ENCODE measurements around the gene ANAPC7. TPM values are rescaled to one million over a fixed set of nuclear protein-coding genes. Genes with fewer than 3 reads are reported as not detected.
A peak's percentile ranks its signal among the peaks of the same experiment; 100 is the strongest.

ANAPC7 gene
- total and polyA plus RNA-seq, 9 of the 15 experiments (the other 6 are each of a cell fraction or from before 2014, with no cell fraction given) = 46.7 to 158 (median 109) TPM

DNA sequence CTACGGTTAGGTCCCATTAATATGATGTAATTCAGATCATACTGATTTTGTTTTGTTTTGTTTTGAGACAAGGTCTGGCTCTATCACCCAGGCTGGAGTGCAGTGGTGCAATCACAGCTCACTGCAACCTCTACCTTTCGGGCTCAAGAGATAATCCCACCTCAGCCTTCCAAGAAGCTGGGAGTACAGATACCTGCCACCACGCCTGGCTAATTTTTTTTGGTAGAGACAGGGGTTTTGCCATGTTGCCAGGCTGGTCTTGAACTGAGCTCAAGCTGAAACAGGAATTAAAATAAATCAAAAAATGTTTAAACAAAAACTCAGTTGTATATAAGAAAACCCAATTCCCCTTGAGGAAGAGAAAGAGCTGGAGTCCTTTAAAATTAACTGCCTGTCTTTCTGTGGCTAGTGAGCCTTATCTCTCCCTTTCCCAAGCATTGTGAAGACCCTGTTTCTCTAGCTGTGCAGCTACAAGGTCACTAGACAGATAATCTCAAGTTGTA, 17.7 kb upstream of the ANAPC7 start:
- H3K27ac ChIP-seq (ENCODE audit: extremely low read depth, low read depth, low read length) = peak overlapping the region; percentile 18; the same call in 1 of the 3 replicates
- ChIA-PET CTCF (ENCODE audit: low intra/inter-chr PET ratio) (no interaction called here), POLR2A (interaction anchor here (0.6 to 3.2 kb wide), 9 partner anchors 9 to 355 kb away, joined by 3 to 26 read pairs (median 5); partner anchors contain the start of genes ANAPC7 and ARPC3)
- no peak overlapping the region for H3K9ac ChIP-seq (ENCODE audit: insufficient read depth in 1 of 2, low read depth in 2 of 2, low read length in 2 of 2)
- in situ Hi-C loops (cut with MboI) = loop anchor here (10.0 kb wide), 1 partner anchor 316 kb away; no protein-coding TSS in a partner anchor
- peak; percentile 74 for FAIRE-seq
- H3K36me3 ChIP-seq (ENCODE audit: control insufficient read depth, insufficient read depth, low read length) = no peaks in the 10 kb centered on the region
- peak in 1 of 4 experiments; percentile 58 for DNase-seq (ENCODE audit: extremely low read depth in 1 of 4, low spot score in 3 of 4)
- no TSS peak for BruUV-seq (replicated peaks)
- peaks cover 24 to 25% of the 10 kb centered on the region in 2 experiments; a peak in 4 of 5 replicates for H3K4me1 ChIP-seq (replicated peaks in 1 of 2; ENCODE audit: control insufficient read depth in 2 of 2, insufficient read depth in 2 of 2, low read length in 2 of 2)
- 0% methylated on average over 3 of the region's 3 CpGs for WGBS (ENCODE audit: insufficient coverage, low coverage, missing lambda C conversion rate)
- no peaks in the 10 kb centered on the region for H3K79me2 ChIP-seq (ENCODE audit: control insufficient read depth, insufficient read depth, low read length)
- peak; percentile 65 for ATAC-seq
- no peaks in the 10 kb centered on the region for H3K27me3 ChIP-seq (ENCODE audit: control insufficient read depth in 2 of 2, insufficient read depth in 2 of 2, low read length in 2 of 2)
- intact Hi-C loops (cut with micrococcal nuclease) = no loop called here
- peak overlapping the region; percentile 9; the same call in 1 of the 2 replicates for H3K4me2 ChIP-seq (ENCODE audit: insufficient read depth, low read length)
- no peak overlapping the region for H2AFZ ChIP-seq (ENCODE audit: low read depth, low read length)
- no peaks in the 10 kb centered on the region for H4K20me1 ChIP-seq (replicated peaks; ENCODE audit: control insufficient read depth, insufficient read depth, low read length)
- no peak overlapping the region for H3K4me3 ChIP-seq
- no peaks in the 10 kb centered on the region for H3K9me3 ChIP-seq (replicated peaks; ENCODE audit: control insufficient read depth, insufficient read depth, low read depth, low read length)
- H3K9me1 ChIP-seq (ENCODE audit: control insufficient read depth, insufficient read depth, low read length) = no peaks in the 10 kb centered on the region
- TF ChIP-seq CC2D1A (IDR thresholded peaks at IDR 0.05) (no peak), STAG1 (CRISPR knock-in tag; IDR thresholded peaks at IDR 0.05; ENCODE audit: borderline replicate concordance) (no peak), RBM15 (IDR thresholded peaks at IDR 0.05; ENCODE audit: insufficient read depth, low read length) (no peak), VEZF1 (CRISPR knock-in tag; IDR thresholded peaks at IDR 0.05) (peak; percentile 30; the same call in 1 of the 2 replicates), CREM (IDR thresholded peaks at IDR 0.05; ENCODE audit: low read depth) (peak; percentile 22; the same call in 1 of the 2 replicates), TRIM24 (IDR thresholded peaks at IDR 0.05) (peak; percentile 61 to 64), ZNF347 (CRISPR knock-in tag; IDR thresholded peaks at IDR 0.05; ENCODE audit: low read depth) (no peak), POLR2AphosphoS5 (IDR thresholded peaks at IDR 0.05; ENCODE audit: control insufficient read depth, insufficient read depth, low read depth, low read length) (0 out of 2 replicates have a peak, but pooled peaks have one; percentile 30), FOSL1 (tag; conservative IDR thresholded peaks at IDR 0.05) (peak; percentile 29; the same call in 1 of the 2 replicates), SUPT5H (IDR thresholded peaks at IDR 0.05) (no peak), PHB2 (IDR thresholded peaks at IDR 0.05; ENCODE audit: low read depth) (peak; percentile 49; the same call in 1 of the 2 replicates), ADNP (tag; IDR thresholded peaks at IDR 0.05) (peak; percentile 62), SIN3A (IDR thresholded peaks at IDR 0.05; ENCODE audit: borderline replicate concordance in 2 of 2, control insufficient read depth in 1 of 2, low read depth in 2 of 2, low read length in 2 of 2) (no peak), SMAD4 (CRISPR knock-in tag; conservative IDR thresholded peaks at IDR 0.05) (peak; percentile 68)
- TF ChIP-seq, protein P1, sequence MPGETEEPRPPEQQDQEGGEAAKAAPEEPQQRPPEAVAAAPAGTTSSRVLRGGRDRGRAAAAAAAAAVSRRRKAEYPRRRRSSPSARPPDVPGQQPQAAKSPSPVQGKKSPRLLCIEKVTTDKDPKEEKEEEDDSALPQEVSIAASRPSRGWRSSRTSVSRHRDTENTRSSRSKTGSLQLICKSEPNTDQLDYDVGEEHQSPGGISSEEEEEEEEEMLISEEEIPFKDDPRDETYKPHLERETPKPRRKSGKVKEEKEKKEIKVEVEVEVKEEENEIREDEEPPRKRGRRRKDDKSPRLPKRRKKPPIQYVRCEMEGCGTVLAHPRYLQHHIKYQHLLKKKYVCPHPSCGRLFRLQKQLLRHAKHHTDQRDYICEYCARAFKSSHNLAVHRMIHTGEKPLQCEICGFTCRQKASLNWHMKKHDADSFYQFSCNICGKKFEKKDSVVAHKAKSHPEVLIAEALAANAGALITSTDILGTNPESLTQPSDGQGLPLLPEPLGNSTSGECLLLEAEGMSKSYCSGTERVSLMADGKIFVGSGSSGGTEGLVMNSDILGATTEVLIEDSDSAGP (CRISPR knock-in tag; IDR thresholded peaks at IDR 0.05) = no peak
- TF ChIP-seq, protein P2, sequence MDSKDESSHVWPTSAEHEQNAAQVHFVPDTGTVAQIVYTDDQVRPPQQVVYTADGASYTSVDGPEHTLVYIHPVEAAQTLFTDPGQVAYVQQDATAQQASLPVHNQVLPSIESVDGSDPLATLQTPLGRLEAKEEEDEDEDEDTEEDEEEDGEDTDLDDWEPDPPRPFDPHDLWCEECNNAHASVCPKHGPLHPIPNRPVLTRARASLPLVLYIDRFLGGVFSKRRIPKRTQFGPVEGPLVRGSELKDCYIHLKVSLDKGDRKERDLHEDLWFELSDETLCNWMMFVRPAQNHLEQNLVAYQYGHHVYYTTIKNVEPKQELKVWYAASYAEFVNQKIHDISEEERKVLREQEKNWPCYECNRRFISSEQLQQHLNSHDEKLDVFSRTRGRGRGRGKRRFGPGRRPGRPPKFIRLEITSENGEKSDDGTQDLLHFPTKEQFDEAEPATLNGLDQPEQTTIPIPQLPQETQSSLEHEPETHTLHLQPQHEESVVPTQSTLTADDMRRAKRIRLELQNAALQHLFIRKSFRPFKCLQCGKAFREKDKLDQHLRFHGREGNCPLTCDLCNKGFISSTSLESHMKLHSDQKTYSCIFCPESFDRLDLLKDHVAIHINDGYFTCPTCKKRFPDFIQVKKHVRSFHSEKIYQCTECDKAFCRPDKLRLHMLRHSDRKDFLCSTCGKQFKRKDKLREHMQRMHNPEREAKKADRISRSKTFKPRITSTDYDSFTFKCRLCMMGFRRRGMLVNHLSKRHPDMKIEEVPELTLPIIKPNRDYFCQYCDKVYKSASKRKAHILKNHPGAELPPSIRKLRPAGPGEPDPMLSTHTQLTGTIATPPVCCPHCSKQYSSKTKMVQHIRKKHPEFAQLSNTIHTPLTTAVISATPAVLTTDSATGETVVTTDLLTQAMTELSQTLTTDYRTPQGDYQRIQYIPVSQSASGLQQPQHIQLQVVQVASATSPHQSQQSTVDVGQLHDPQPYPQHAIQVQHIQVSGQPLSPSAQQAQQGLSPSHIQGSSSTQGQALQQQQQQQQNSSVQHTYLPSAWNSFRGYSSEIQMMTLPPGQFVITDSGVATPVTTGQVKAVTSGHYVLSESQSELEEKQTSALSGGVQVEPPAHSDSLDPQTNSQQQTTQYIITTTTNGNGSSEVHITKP (IDR thresholded peaks at IDR 0.05; ENCODE audit: partially characterized antibody) = no peak
